Measurements from ENCODE around the gene PRXL2A.

Gene PRXL2A

GRCh38 chr10:80443531-80443974 is 35.2 kb downstream of the PRXL2A start:
- Mint-ChIP-seq H3K27me3 (no peaks in the 10 kb centered on the region), H3K9me3 (no peaks in the 10 kb centered on the region), H3K27ac (no peak overlapping the region), H3K36me3 (no peaks in the 10 kb centered on the region), H3K4me1 (peaks cover 9% of the 10 kb centered on the region), H3K4me3 (no peak overlapping the region)
- ATAC-seq (ENCODE audit: low read depth), result no peak
- no peak for DNase-seq (ENCODE audit: low spot score in 2 of 2)

GRCh38 chr10:80444124-80444523 is 35.8 kb downstream of the PRXL2A start:
- Mint-ChIP-seq H3K27me3 (no peaks in the 10 kb centered on the region), H3K9me3 (no peaks in the 10 kb centered on the region), H3K4me1 (peaks cover 9% of the 10 kb centered on the region), H3K4me3 (no peak overlapping the region), H3K27ac (no peak overlapping the region), H3K36me3 (no peaks in the 10 kb centered on the region)
- DNase-seq (ENCODE audit: low spot score in 2 of 2), result no peak
- ATAC-seq (ENCODE audit: low read depth), result no peak

GRCh38 chr10:80444646-80445319 is 36.4 kb downstream of the PRXL2A start:
- no peaks in the 10 kb centered on the region for H3K9me3 Mint-ChIP-seq
- H3K27ac Mint-ChIP-seq, result no peak overlapping the region
- ATAC-seq (ENCODE audit: low read depth) (peak; percentile 89), DNase-seq (ENCODE audit: low spot score in 2 of 2) (no peak)
- H3K27me3 Mint-ChIP-seq, result no peaks in the 10 kb centered on the region
- H3K4me3 Mint-ChIP-seq, result no peak overlapping the region
- H3K36me3 Mint-ChIP-seq, result no peaks in the 10 kb centered on the region
- peaks cover 9% of the 10 kb centered on the region for H3K4me1 Mint-ChIP-seq

- no peaks in the 10 kb centered on the region for H3K9me3 Mint-ChIP-seq
- no peaks in the 10 kb centered on the region for H3K27me3 Mint-ChIP-seq
- ATAC-seq (ENCODE audit: low read depth), result no peak
- DNase-seq (ENCODE audit: low spot score in 2 of 2), result no peak
- no peak overlapping the region for H3K27ac Mint-ChIP-seq
- H3K36me3 Mint-ChIP-seq, result no peaks in the 10 kb centered on the region
- H3K4me1 Mint-ChIP-seq, result peaks cover 9% of the 10 kb centered on the region
- no peak overlapping the region for H3K4me3 Mint-ChIP-seq
Measured at GRCh38 chr10:80447436-80448190, 39.3 kb downstream of the PRXL2A start.

- ATAC-seq (ENCODE audit: low read depth) (no peak), DNase-seq (ENCODE audit: low spot score in 2 of 2) (no peak)
- H3K36me3 Mint-ChIP-seq, result no peaks in the 10 kb centered on the region
- H3K27me3 Mint-ChIP-seq, result no peaks in the 10 kb centered on the region
- H3K4me1 Mint-ChIP-seq, result peaks cover 10% of the 10 kb centered on the region
- H3K9me3 Mint-ChIP-seq, result no peaks in the 10 kb centered on the region
- peak overlapping the region; percentile 21 for H3K27ac Mint-ChIP-seq
- H3K4me3 Mint-ChIP-seq, result no peak overlapping the region
Measured at GRCh38 chr10:80448209-80448942, 40.0 kb downstream of the PRXL2A start.

GRCh38 chr10:80449520-80449919 is 41.2 kb downstream of the PRXL2A start:
- H3K36me3 Mint-ChIP-seq, result no peaks in the 10 kb centered on the region
- no peak overlapping the region for H3K4me3 Mint-ChIP-seq
- peaks cover 9% of the 10 kb centered on the region for H3K4me1 Mint-ChIP-seq
- no peaks in the 10 kb centered on the region for H3K9me3 Mint-ChIP-seq
- no peak for ATAC-seq (ENCODE audit: low read depth)
- no peak overlapping the region for H3K27ac Mint-ChIP-seq
- H3K27me3 Mint-ChIP-seq, result no peaks in the 10 kb centered on the region
- no peak for DNase-seq (ENCODE audit: low spot score in 2 of 2)

- DNase-seq (ENCODE audit: low spot score in 2 of 2) (no peak), ATAC-seq (ENCODE audit: low read depth) (no peak)
- Mint-ChIP-seq H3K27ac (no peak overlapping the region), H3K27me3 (no peaks in the 10 kb centered on the region), H3K4me1 (peaks cover 20% of the 10 kb centered on the region), H3K4me3 (no peak overlapping the region), H3K36me3 (no peaks in the 10 kb centered on the region), H3K9me3 (no peaks in the 10 kb centered on the region)
Measured at GRCh38 chr10:80451132-80451531, 42.8 kb downstream of the PRXL2A start.

GRCh38 chr10:80452069-80452468 is 43.7 kb downstream of the PRXL2A start:
- no peak for DNase-seq (ENCODE audit: low spot score in 2 of 2)
- peaks cover 21% of the 10 kb centered on the region for H3K4me1 Mint-ChIP-seq
- no peak for ATAC-seq (ENCODE audit: low read depth)
- no peaks in the 10 kb centered on the region for H3K36me3 Mint-ChIP-seq
- no peaks in the 10 kb centered on the region for H3K9me3 Mint-ChIP-seq
- no peak overlapping the region for H3K4me3 Mint-ChIP-seq
- H3K27me3 Mint-ChIP-seq, result no peaks in the 10 kb centered on the region
- no peak overlapping the region for H3K27ac Mint-ChIP-seq

- H3K9me3 Mint-ChIP-seq, result no peaks in the 10 kb centered on the region
- DNase-seq (ENCODE audit: low spot score in 2 of 2) (no peak), ATAC-seq (ENCODE audit: low read depth) (no peak)
- no peaks in the 10 kb centered on the region for H3K27me3 Mint-ChIP-seq
- H3K4me1 Mint-ChIP-seq, result peaks cover 18% of the 10 kb centered on the region
- no peaks in the 10 kb centered on the region for H3K36me3 Mint-ChIP-seq
- H3K4me3 Mint-ChIP-seq, result no peak overlapping the region
- no peak overlapping the region for H3K27ac Mint-ChIP-seq
Measured at GRCh38 chr10:80452640-80453039, 44.3 kb downstream of the PRXL2A start.

- H3K27ac Mint-ChIP-seq, result peak overlapping the region; percentile 13
- no peaks in the 10 kb centered on the region for H3K9me3 Mint-ChIP-seq
Measured at GRCh38 chr10:80453056-80453841, 44.9 kb downstream of the PRXL2A start.

GRCh38 chr10:80453842-80454512 is 45.6 kb downstream of the PRXL2A start, which contains the start of gene TSPAN14:
TSPAN14 (plus strand) TSS chr10:80454310; CDS start chr10:80489234, 34,924 bp downstream.
- H3K27ac Mint-ChIP-seq, result peak within 1 kb of the TSS; percentile 30
- H3K4me3 Mint-ChIP-seq, result peak within 1 kb of the TSS; percentile 88
- H3K36me3 Mint-ChIP-seq, result no peaks in the 10 kb centered on the region
- H3K4me1 Mint-ChIP-seq, result peaks cover 28% of the 10 kb centered on the region
- no peaks in the 10 kb centered on the region for H3K27me3 Mint-ChIP-seq
- peak; percentile 70 for ATAC-seq (ENCODE audit: low read depth)
- DNase-seq (ENCODE audit: low spot score in 2 of 2), result peak; percentile 61 to 72
- H3K9me3 Mint-ChIP-seq, result no peaks in the 10 kb centered on the region

More at GRCh38 chr10:80453056-80453841, 44.9 kb downstream of the PRXL2A start:
- ATAC-seq (ENCODE audit: low read depth) (no peak), DNase-seq (ENCODE audit: low spot score in 2 of 2) (no peak)
- H3K36me3 Mint-ChIP-seq, result no peaks in the 10 kb centered on the region
- peaks cover 21% of the 10 kb centered on the region for H3K4me1 Mint-ChIP-seq
- H3K4me3 Mint-ChIP-seq, result peak overlapping the region; percentile 70
- no peaks in the 10 kb centered on the region for H3K27me3 Mint-ChIP-seq

- Mint-ChIP-seq H3K4me3 (peak overlapping the region; percentile 88), H3K9me3 (no peaks in the 10 kb centered on the region), H3K27ac (peak overlapping the region; percentile 30), H3K27me3 (no peaks in the 10 kb centered on the region), H3K36me3 (no peaks in the 10 kb centered on the region), H3K4me1 (peaks cover 34% of the 10 kb centered on the region)
- DNase-seq (ENCODE audit: low spot score in 2 of 2), result peak; percentile 23 to 40
- peak; percentile 32 for ATAC-seq (ENCODE audit: low read depth)
Measured at GRCh38 chr10:80454513-80455460, 46.4 kb downstream of the PRXL2A start.
